Endothelial cell (in vitro differentiated cells): ENCODE data around the gene UQCC3. TPM values are rescaled to one million over a fixed set of nuclear protein-coding genes. Genes with fewer than 3 reads are reported as not detected.

ENCODE experiments used
- DNase-seq: peaks from one replicate; pipeline ENCODE4 v3.0.0; 2021; ENCODE audit warnings: low spot score
- H3K27ac Mint-ChIP-seq: one replicate; pipeline ENCODE4 v1.8.0; 2021; ENCODE audit warnings: mixed read lengths, inconsistent platforms; ENCODE audit not compliant: unreplicated experiment
- H3K27me3 Mint-ChIP-seq: one replicate; pipeline ENCODE4 v1.8.0; 2021; ENCODE audit warnings: mild to moderate bottlenecking, moderate library complexity, mixed read lengths, inconsistent platforms; ENCODE audit not compliant: unreplicated experiment
- H3K36me3 Mint-ChIP-seq: one replicate; pipeline ENCODE4 v1.8.0; 2021; ENCODE audit warnings: mild to moderate bottlenecking, low read depth, mixed read lengths, inconsistent platforms; ENCODE audit not compliant: unreplicated experiment
- H3K4me1 Mint-ChIP-seq: one replicate; pipeline ENCODE4 v1.8.0; 2021; ENCODE audit warnings: mild to moderate bottlenecking, mixed read lengths, inconsistent platforms; ENCODE audit not compliant: unreplicated experiment
- H3K4me3 Mint-ChIP-seq: one replicate; pipeline ENCODE4 v1.8.0; 2021; ENCODE audit warnings: mild to moderate bottlenecking, mixed read lengths, inconsistent platforms; ENCODE audit not compliant: unreplicated experiment
- H3K9me3 Mint-ChIP-seq: one replicate; pipeline ENCODE4 v1.8.0; 2021; ENCODE audit warnings: mixed read lengths, inconsistent platforms; ENCODE audit not compliant: unreplicated experiment
- CTCF ChIP-seq: fragments of 200-600 bp; sonication (generic); IDR thresholded peaks from one replicate; pipeline ENCODE4 v1.5.0; 2021; ENCODE audit warnings: antibody characterized with exemption; ENCODE audit not compliant: unreplicated experiment
- total RNA-seq: library from RNA; stranded (reverse); fragmentation: NEBNext Ultra II Directional; extraction: Animal tissue kit (Norgen Biotek cat#: 25700); gene quantifications from one replicate; pipeline ENCODE4 v1.2.1, GENCODE V29; 2021; ENCODE audit not compliant: unreplicated experiment

The UQCC3 gene
- total RNA-seq, 1 donor from 2014 or later: 4.7 TPM

- H3K27ac Mint-ChIP-seq: no peak overlapping the region
- TF ChIP-seq CTCF: no peak
- peaks cover 65% of the 10 kb centered on the region for H3K36me3 Mint-ChIP-seq
- peak overlapping the region; percentile 15 for H3K4me3 Mint-ChIP-seq
- no peaks in the 10 kb centered on the region for H3K4me1 Mint-ChIP-seq
- H3K9me3 Mint-ChIP-seq: no peaks in the 10 kb centered on the region
- H3K27me3 Mint-ChIP-seq: peaks cover 4% of the 10 kb centered on the region
- no peak for DNase-seq
Measured at GRCh38 chr11:62716816-62717215, 45.3 kb downstream of the UQCC3 start.

- Mint-ChIP-seq H3K4me3 (peak overlapping the region; percentile 8), H3K4me1 (peaks cover 7% of the 10 kb centered on the region), H3K36me3 (peaks cover 70% of the 10 kb centered on the region), H3K27ac (no peak overlapping the region), H3K27me3 (peaks cover 6% of the 10 kb centered on the region), H3K9me3 (no peaks in the 10 kb centered on the region)
- no peak for TF ChIP-seq CTCF
- no peak for DNase-seq
Measured at GRCh38 chr11:62719302-62719978, 48.0 kb downstream of the UQCC3 start.

DNA sequence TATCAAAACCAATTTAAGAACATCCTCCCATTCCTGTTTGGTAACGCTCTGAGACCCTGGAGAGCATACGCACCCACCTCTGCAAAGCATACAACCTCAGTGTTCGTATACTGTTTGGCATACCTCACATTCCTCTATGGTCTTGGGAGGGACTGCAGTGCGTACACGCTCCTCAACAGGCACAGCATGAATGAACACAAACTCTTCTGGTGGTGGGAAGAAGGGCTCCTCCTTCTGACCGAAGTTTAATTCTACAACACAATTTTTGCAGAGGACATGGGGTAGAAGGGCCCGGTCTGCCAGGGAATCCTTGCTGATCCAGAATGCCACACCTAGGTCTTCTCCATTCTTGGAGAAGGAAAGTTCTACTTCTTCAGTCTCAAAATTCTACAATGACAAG, 50.5 kb downstream of the UQCC3 start:
- H3K27me3 Mint-ChIP-seq: peaks cover 14% of the 10 kb centered on the region
- peaks cover 24% of the 10 kb centered on the region for H3K4me1 Mint-ChIP-seq
- H3K36me3 Mint-ChIP-seq: peaks cover 56% of the 10 kb centered on the region
- H3K9me3 Mint-ChIP-seq: no peaks in the 10 kb centered on the region
- no peak for DNase-seq
- TF ChIP-seq CTCF: no peak
- peak overlapping the region; percentile 57 for H3K27ac Mint-ChIP-seq
- peak overlapping the region; percentile 50 for H3K4me3 Mint-ChIP-seq

Other genes starting within 250 kb of the UQCC3 start
- 136 TPM for gene AHNAK, start 124.9 kb upstream of the UQCC3 start, total RNA-seq
- gene EEF1G, start 97.8 kb upstream of the UQCC3 start, total RNA-seq: 1,951 TPM
- 21.2 TPM for gene TUT1, start 80.2 kb upstream of the UQCC3 start, total RNA-seq
- 157 TPM for gene MTA2, start 69.8 kb upstream of the UQCC3 start, total RNA-seq
- 98.6 TPM for gene EML3, start 58.9 kb upstream of the UQCC3 start, total RNA-seq
- gene ROM1, start 58.4 kb upstream of the UQCC3 start, total RNA-seq: 2.1 TPM
- 32.8 TPM for gene B3GAT3, start 49.7 kb upstream of the UQCC3 start, total RNA-seq
- gene GANAB, start 25.1 kb upstream of the UQCC3 start, total RNA-seq: 383 TPM
- gene INTS5, start 18.4 kb upstream of the UQCC3 start, total RNA-seq: 24.8 TPM
- gene C11orf98, start 6.5 kb upstream of the UQCC3 start, total RNA-seq: 60.1 TPM
- 8.7 TPM for gene CSKMT, start 6.4 kb upstream of the UQCC3 start, total RNA-seq
- gene LBHD1, start 594 bp downstream of the UQCC3 start, total RNA-seq: 11.2 TPM
- 137 TPM for gene UBXN1, start 7.4 kb downstream of the UQCC3 start, total RNA-seq
- gene LRRN4CL, start 17.9 kb downstream of the UQCC3 start, total RNA-seq: 0.44 TPM
- gene BSCL2, start 35.8 kb downstream of the UQCC3 start, total RNA-seq: 53.6 TPM
- 1.1 TPM for gene GNG3, start 36.0 kb downstream of the UQCC3 start, total RNA-seq
- gene HNRNPUL2, start 55.8 kb downstream of the UQCC3 start, total RNA-seq: 43.6 TPM
- gene TTC9C, start 56.8 kb downstream of the UQCC3 start, total RNA-seq: 38.1 TPM
- gene ZBTB3, start 82.5 kb downstream of the UQCC3 start, total RNA-seq: 12.7 TPM
- 93.6 TPM for gene POLR2G, start 89.9 kb downstream of the UQCC3 start, total RNA-seq
- 31.0 TPM for gene TAF6L, start 99.7 kb downstream of the UQCC3 start, total RNA-seq
- 26.7 TPM for gene TMEM179B, start 115.7 kb downstream of the UQCC3 start, total RNA-seq
- 13.9 TPM for gene TMEM223, start 120.3 kb downstream of the UQCC3 start, total RNA-seq
- 50.8 TPM for gene NXF1, start 133.8 kb downstream of the UQCC3 start, total RNA-seq
- 37.9 TPM for gene STX5, start 160.4 kb downstream of the UQCC3 start, total RNA-seq
- gene TEX54, start 161.2 kb downstream of the UQCC3 start, total RNA-seq: not detected
- 42.2 TPM for gene WDR74, start 167.9 kb downstream of the UQCC3 start, total RNA-seq
- 147 TPM for gene SLC3A2, start 209.2 kb downstream of the UQCC3 start, total RNA-seq
- gene CHRM1, start 249.7 kb downstream of the UQCC3 start, total RNA-seq: not detected